Loucy (cell line): ENCODE measurements around the gene KANK2.

ENCODE experiments used
- H2AFZ ChIP-seq: fragments of 200-600 bp; sonication (generic); 2 replicates; pipeline ENCODE4 v1.6.0; 2016; ENCODE audit warnings: antibody characterized with exemption, mild to moderate bottlenecking, low read length, moderate library complexity
- H3F3A ChIP-seq: fragments of 200-600 bp; 2 replicates; pipeline ENCODE4 v1.6.0; 2016; ENCODE audit warnings: antibody characterized with exemption, low read depth, mild to moderate bottlenecking
- H3K27me3 ChIP-seq: fragments of 200-600 bp; sonication (generic); 2 replicates; pipeline ENCODE4 v1.6.1; 2014; ENCODE audit warnings: low read length, mild to moderate bottlenecking; ENCODE audit not compliant: insufficient read depth, poor library complexity, severe bottlenecking
- H3K36me3 ChIP-seq: fragments of 200-600 bp; sonication (generic); 2 replicates; pipeline ENCODE4 v1.6.1; 2016; ENCODE audit warnings: low read length; ENCODE audit not compliant: insufficient read depth
- H3K4me1 ChIP-seq: fragments of 200-600 bp; sonication (generic); 2 replicates; pipeline ENCODE4 v1.5.1; 2014; ENCODE audit warnings: low read length, mild to moderate bottlenecking; ENCODE audit not compliant: insufficient read depth, poor library complexity, severe bottlenecking
- H3K4me2 ChIP-seq: fragments of 200-600 bp; sonication (generic); 2 replicates; pipeline ENCODE4 v1.6.0; 2014; ENCODE audit warnings: antibody characterized with exemption, low read length, low read depth, mild to moderate bottlenecking; ENCODE audit not compliant: poor library complexity, severe bottlenecking
- H3K4me3 ChIP-seq: fragments of 200-600 bp; sonication (generic); 2 replicates; pipeline ENCODE4 v1.5.1; 2014; ENCODE audit warnings: low read length, mild to moderate bottlenecking, mixed read lengths; ENCODE audit not compliant: poor library complexity, severe bottlenecking
- H3K79me2 ChIP-seq: fragments of 200-600 bp; sonication (generic); 2 replicates; pipeline ENCODE4 v1.6.1; 2014; ENCODE audit warnings: low read length; ENCODE audit not compliant: insufficient read depth
- H3K9ac ChIP-seq: fragments of 200-600 bp; sonication (generic); 2 replicates; pipeline ENCODE4 v1.6.0; 2014; ENCODE audit warnings: mild to moderate bottlenecking, low read depth, low read length, moderate library complexity; ENCODE audit not compliant: poor library complexity, severe bottlenecking
- H3K9me2 ChIP-seq: fragments of 200-600 bp; sonication (generic); replicated peaks from 2 replicates; pipeline ENCODE4 v1.6.1; 2016; ENCODE audit warnings: low read depth, low read length, mixed read lengths
- H3K9me3 ChIP-seq: fragments of 200-600 bp; sonication (generic); 2 replicates; pipeline ENCODE4 v1.6.1; 2014; ENCODE audit warnings: mild to moderate bottlenecking, antibody characterized with exemption, low read length, low read depth; ENCODE audit not compliant: insufficient read depth
- H4K20me1 ChIP-seq: fragments of 200-600 bp; sonication (generic); 2 replicates; pipeline ENCODE4 v1.6.0; 2014; ENCODE audit warnings: antibody characterized with exemption, low read length, mild to moderate bottlenecking; ENCODE audit not compliant: insufficient read depth, poor library complexity, severe bottlenecking
- CTCF ChIP-seq: fragments of 200-600 bp; sonication (generic); conservative IDR thresholded peaks from 2 replicates; pipeline ENCODE4 v1.5.1; 2014; ENCODE audit warnings: mild to moderate bottlenecking, antibody characterized with exemption, low read length
- EZH2phosphoT487 ChIP-seq: fragments of 200-600 bp; IDR thresholded peaks from 2 replicates; pipeline ENCODE4 v1.6.1; 2018; ENCODE audit warnings: antibody characterized with exemption, mild to moderate bottlenecking, moderate library complexity, borderline replicate concordance

Gene KANK2

GRCh38 chr19:11240008-11240444, 42.7 kb upstream of the KANK2 start:
- TF ChIP-seq CTCF = no peak
- no peak for TF ChIP-seq EZH2phosphoT487
- H3K4me2 ChIP-seq = no peak overlapping the region
- H3F3A ChIP-seq = no peaks in the 10 kb centered on the region
- H3K9me2 ChIP-seq = no peaks in the 10 kb centered on the region
- no peaks in the 10 kb centered on the region for H4K20me1 ChIP-seq
- no peaks in the 10 kb centered on the region for H3K36me3 ChIP-seq
- no peaks in the 10 kb centered on the region for H3K9me3 ChIP-seq
- no peaks in the 10 kb centered on the region for H3K79me2 ChIP-seq
- no peaks in the 10 kb centered on the region for H3K27me3 ChIP-seq
- no peak overlapping the region for H3K9ac ChIP-seq
- no peak overlapping the region for H2AFZ ChIP-seq
- no peak overlapping the region for H3K4me3 ChIP-seq
- H3K4me1 ChIP-seq = no peaks in the 10 kb centered on the region

GRCh38 chr19:11239377-11240000, 42.1 kb upstream of the KANK2 start, which contains the start of gene ANGPTL8:
TSS of gene ANGPTL8 (plus strand) at chr19:11239619. CDS start at chr19:11239638, 19 bp downstream.
- Histone ChIP-seq H4K20me1 (no peaks in the 10 kb centered on the region), H3K79me2 (no peaks in the 10 kb centered on the region), H3K4me3 (no peak within 1 kb of the TSS), H3K36me3 (no peaks in the 10 kb centered on the region), H2AFZ (no peak within 1 kb of the TSS), H3K9ac (no peak within 1 kb of the TSS), H3K9me3 (no peaks in the 10 kb centered on the region), H3K9me2 (no peaks in the 10 kb centered on the region), H3K27me3 (no peaks in the 10 kb centered on the region), H3F3A (no peaks in the 10 kb centered on the region), H3K4me1 (no peaks in the 10 kb centered on the region), H3K4me2 (no peak within 1 kb of the TSS)
- no peak for TF ChIP-seq EZH2phosphoT487
- TF ChIP-seq CTCF = no peak

GRCh38 chr19:11238781-11239376, 41.5 kb upstream of the KANK2 start:
- TF ChIP-seq EZH2phosphoT487 (no peak), CTCF (no peak)
- Histone ChIP-seq H2AFZ (no peak overlapping the region), H3K79me2 (no peaks in the 10 kb centered on the region), H3K9me3 (no peaks in the 10 kb centered on the region), H3K36me3 (no peaks in the 10 kb centered on the region), H3K9ac (no peak overlapping the region), H3K4me3 (no peak overlapping the region), H3F3A (no peaks in the 10 kb centered on the region), H3K27me3 (no peaks in the 10 kb centered on the region), H3K4me1 (no peaks in the 10 kb centered on the region), H3K9me2 (no peaks in the 10 kb centered on the region), H4K20me1 (no peaks in the 10 kb centered on the region), H3K4me2 (no peak overlapping the region)
